ENCODE data around the gene HELLS.

Gene HELLS

GRCh38 chr10:94641480-94641879 lies 95.9 kb downstream of the HELLS start:
- H3K4me3 ChIP-seq (ENCODE audit: control insufficient read depth, low read depth, low read length), result no peak overlapping the region
- no peak for DNase-seq (ENCODE audit: low read depth)
- TF ChIP-seq, protein P1, sequence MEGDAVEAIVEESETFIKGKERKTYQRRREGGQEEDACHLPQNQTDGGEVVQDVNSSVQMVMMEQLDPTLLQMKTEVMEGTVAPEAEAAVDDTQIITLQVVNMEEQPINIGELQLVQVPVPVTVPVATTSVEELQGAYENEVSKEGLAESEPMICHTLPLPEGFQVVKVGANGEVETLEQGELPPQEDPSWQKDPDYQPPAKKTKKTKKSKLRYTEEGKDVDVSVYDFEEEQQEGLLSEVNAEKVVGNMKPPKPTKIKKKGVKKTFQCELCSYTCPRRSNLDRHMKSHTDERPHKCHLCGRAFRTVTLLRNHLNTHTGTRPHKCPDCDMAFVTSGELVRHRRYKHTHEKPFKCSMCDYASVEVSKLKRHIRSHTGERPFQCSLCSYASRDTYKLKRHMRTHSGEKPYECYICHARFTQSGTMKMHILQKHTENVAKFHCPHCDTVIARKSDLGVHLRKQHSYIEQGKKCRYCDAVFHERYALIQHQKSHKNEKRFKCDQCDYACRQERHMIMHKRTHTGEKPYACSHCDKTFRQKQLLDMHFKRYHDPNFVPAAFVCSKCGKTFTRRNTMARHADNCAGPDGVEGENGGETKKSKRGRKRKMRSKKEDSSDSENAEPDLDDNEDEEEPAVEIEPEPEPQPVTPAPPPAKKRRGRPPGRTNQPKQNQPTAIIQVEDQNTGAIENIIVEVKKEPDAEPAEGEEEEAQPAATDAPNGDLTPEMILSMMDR (conservative IDR thresholded peaks at IDR 0.05; ENCODE audit: control insufficient read depth, insufficient read depth, low read depth, low read length), result no peak

GRCh38 chr10:94644352-94644751 lies 98.8 kb downstream of the HELLS start:
- no peak overlapping the region for H3K4me3 ChIP-seq (ENCODE audit: control insufficient read depth, low read depth, low read length)
- TF ChIP-seq, protein P1 (conservative IDR thresholded peaks at IDR 0.05; ENCODE audit: control insufficient read depth, insufficient read depth, low read depth, low read length), result no peak
- no peak for DNase-seq (ENCODE audit: low read depth)

GRCh38 chr10:94645285-94645684 lies 99.7 kb downstream of the HELLS start:
- DNase-seq (ENCODE audit: low read depth), result no peak
- H3K4me3 ChIP-seq (ENCODE audit: control insufficient read depth, low read depth, low read length), result no peak overlapping the region
- TF ChIP-seq, protein P1 (conservative IDR thresholded peaks at IDR 0.05; ENCODE audit: control insufficient read depth, insufficient read depth, low read depth, low read length), result no peak

Data from fibroblast of mammary gland (primary cell).